ENCODE results near the gene RPN2.

GRCh38 chr20:37261714-37262113 lies 82.6 kb downstream of the RPN2 start, which contains the start of gene GHRH:
- TF ChIP-seq ETV6 (conservative IDR thresholded peaks at IDR 0.05 in 1 of 2, IDR thresholded peaks at IDR 0.05 in 1 of 2; ENCODE audit: borderline replicate concordance in 1 of 2, low read depth in 1 of 2) = no peak
- TF ChIP-seq SIN3A (IDR thresholded peaks at IDR 0.05; ENCODE audit: low read depth, low read length) = no peak
- TF ChIP-seq, protein P1, sequence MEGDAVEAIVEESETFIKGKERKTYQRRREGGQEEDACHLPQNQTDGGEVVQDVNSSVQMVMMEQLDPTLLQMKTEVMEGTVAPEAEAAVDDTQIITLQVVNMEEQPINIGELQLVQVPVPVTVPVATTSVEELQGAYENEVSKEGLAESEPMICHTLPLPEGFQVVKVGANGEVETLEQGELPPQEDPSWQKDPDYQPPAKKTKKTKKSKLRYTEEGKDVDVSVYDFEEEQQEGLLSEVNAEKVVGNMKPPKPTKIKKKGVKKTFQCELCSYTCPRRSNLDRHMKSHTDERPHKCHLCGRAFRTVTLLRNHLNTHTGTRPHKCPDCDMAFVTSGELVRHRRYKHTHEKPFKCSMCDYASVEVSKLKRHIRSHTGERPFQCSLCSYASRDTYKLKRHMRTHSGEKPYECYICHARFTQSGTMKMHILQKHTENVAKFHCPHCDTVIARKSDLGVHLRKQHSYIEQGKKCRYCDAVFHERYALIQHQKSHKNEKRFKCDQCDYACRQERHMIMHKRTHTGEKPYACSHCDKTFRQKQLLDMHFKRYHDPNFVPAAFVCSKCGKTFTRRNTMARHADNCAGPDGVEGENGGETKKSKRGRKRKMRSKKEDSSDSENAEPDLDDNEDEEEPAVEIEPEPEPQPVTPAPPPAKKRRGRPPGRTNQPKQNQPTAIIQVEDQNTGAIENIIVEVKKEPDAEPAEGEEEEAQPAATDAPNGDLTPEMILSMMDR (IDR thresholded peaks at IDR 0.05 in 2 of 3, conservative IDR thresholded peaks at IDR 0.05 in 1 of 3; ENCODE audit: control insufficient read depth in 2 of 3, extremely low read depth in 1 of 3, insufficient read depth in 1 of 3, low read depth in 3 of 3, low read length in 3 of 3) = no peak
- TF ChIP-seq POLR2A (IDR thresholded peaks at IDR 0.05; ENCODE audit: low read depth, low read length) = no peak
- TF ChIP-seq, protein P2, sequence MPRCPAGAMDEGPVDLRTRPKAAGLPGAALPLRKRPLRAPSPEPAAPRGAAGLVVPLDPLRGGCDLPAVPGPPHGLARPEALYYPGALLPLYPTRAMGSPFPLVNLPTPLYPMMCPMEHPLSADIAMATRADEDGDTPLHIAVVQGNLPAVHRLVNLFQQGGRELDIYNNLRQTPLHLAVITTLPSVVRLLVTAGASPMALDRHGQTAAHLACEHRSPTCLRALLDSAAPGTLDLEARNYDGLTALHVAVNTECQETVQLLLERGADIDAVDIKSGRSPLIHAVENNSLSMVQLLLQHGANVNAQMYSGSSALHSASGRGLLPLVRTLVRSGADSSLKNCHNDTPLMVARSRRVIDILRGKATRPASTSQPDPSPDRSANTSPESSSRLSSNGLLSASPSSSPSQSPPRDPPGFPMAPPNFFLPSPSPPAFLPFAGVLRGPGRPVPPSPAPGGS (IDR thresholded peaks at IDR 0.05; ENCODE audit: borderline replicate concordance, insufficient read depth, low read depth, low read length, poor library complexity, severe bottlenecking) = no peak
- TF ChIP-seq CBFB (IDR thresholded peaks at IDR 0.05; ENCODE audit: low read depth) = no peak
- TF ChIP-seq BHLHE40 (IDR thresholded peaks at IDR 0.05; ENCODE audit: borderline replicate concordance in 1 of 2, low read depth in 2 of 2, low read length in 1 of 2) = no peak
- TF ChIP-seq GABPA (IDR thresholded peaks at IDR 0.05; ENCODE audit: low read depth) = no peak
- TF ChIP-seq, protein P3, sequence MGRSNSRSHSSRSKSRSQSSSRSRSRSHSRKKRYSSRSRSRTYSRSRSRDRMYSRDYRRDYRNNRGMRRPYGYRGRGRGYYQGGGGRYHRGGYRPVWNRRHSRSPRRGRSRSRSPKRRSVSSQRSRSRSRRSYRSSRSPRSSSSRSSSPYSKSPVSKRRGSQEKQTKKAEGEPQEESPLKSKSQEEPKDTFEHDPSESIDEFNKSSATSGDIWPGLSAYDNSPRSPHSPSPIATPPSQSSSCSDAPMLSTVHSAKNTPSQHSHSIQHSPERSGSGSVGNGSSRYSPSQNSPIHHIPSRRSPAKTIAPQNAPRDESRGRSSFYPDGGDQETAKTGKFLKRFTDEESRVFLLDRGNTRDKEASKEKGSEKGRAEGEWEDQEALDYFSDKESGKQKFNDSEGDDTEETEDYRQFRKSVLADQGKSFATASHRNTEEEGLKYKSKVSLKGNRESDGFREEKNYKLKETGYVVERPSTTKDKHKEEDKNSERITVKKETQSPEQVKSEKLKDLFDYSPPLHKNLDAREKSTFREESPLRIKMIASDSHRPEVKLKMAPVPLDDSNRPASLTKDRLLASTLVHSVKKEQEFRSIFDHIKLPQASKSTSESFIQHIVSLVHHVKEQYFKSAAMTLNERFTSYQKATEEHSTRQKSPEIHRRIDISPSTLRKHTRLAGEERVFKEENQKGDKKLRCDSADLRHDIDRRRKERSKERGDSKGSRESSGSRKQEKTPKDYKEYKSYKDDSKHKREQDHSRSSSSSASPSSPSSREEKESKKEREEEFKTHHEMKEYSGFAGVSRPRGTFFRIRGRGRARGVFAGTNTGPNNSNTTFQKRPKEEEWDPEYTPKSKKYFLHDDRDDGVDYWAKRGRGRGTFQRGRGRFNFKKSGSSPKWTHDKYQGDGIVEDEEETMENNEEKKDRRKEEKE (IDR thresholded peaks at IDR 0.05) = no peak
- TF ChIP-seq, protein P4, sequence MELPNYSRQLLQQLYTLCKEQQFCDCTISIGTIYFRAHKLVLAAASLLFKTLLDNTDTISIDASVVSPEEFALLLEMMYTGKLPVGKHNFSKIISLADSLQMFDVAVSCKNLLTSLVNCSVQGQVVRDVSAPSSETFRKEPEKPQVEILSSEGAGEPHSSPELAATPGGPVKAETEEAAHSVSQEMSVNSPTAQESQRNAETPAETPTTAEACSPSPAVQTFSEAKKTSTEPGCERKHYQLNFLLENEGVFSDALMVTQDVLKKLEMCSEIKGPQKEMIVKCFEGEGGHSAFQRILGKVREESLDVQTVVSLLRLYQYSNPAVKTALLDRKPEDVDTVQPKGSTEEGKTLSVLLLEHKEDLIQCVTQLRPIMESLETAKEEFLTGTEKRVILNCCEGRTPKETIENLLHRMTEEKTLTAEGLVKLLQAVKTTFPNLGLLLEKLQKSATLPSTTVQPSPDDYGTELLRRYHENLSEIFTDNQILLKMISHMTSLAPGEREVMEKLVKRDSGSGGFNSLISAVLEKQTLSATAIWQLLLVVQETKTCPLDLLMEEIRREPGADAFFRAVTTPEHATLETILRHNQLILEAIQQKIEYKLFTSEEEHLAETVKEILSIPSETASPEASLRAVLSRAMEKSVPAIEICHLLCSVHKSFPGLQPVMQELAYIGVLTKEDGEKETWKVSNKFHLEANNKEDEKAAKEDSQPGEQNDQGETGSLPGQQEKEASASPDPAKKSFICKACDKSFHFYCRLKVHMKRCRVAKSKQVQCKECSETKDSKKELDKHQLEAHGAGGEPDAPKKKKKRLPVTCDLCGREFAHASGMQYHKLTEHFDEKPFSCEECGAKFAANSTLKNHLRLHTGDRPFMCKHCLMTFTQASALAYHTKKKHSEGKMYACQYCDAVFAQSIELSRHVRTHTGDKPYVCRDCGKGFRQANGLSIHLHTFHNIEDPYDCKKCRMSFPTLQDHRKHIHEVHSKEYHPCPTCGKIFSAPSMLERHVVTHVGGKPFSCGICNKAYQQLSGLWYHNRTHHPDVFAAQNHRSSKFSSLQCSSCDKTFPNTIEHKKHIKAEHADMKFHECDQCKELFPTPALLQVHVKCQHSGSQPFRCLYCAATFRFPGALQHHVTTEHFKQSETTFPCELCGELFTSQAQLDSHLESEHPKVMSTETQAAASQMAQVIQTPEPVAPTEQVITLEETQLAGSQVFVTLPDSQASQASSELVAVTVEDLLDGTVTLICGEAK (IDR thresholded peaks at IDR 0.05; ENCODE audit: borderline replicate concordance) = no peak
- TF ChIP-seq POLR2AphosphoS5 (IDR thresholded peaks at IDR 0.05; ENCODE audit: low read length) = no peak
- no peak for TF ChIP-seq TAF1 (IDR thresholded peaks at IDR 0.05; ENCODE audit: borderline replicate concordance, low read depth, low read length)
- no peak for TF ChIP-seq RBBP5 (conservative IDR thresholded peaks at IDR 0.05)
- TF ChIP-seq JUND (IDR thresholded peaks at IDR 0.05; ENCODE audit: low read depth, low read length) = no peak
